HG03280 (cell line): ENCODE data around the gene BOC.
"Not testable (repeated sequence)": the region's sequence is repeated elsewhere in the genome, so short reads cannot be mapped to it uniquely, and the experiment has no call there.

Source experiments
- ATAC-seq: cut with Tn5 transposase; IDR thresholded peaks from one replicate; pipeline ENCODE4 v1.9.1; 2021; ENCODE audit warnings: mild to moderate bottlenecking, moderate library complexity; ENCODE audit not compliant: unreplicated experiment

BOC gene

GRCh38 chr3:113211330-113212149 is at the start of gene BOC:
Gene BOC, plus strand, starts transcription at chr3:113211557. Its CDS starts 38,246 bp downstream, at chr3:113249803.
- no peak for ATAC-seq

DNA sequence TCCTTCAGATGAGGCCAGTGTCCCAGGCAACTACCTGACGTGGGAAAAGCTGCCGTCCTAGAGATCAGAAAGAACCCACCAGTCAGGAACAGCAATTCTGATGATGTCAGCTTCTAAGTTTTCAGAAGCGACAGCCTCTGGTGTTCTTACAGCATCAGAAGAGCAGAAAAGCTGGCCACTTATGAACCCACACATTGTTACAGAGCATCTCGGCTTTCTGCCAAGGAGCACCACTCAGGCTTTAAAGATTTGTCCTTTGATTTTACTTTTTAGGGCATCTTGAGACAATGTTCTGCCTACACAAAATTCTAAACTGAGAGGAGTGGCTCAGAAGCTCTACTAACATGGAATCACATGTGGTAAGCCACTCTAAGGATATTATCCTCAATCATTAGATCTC is 49.7 kb upstream of the BOC start:
- no peak for ATAC-seq

- ATAC-seq = no peak
Observed at GRCh38 chr3:113163152-113163551, 48.2 kb upstream of the BOC start.

DNA sequence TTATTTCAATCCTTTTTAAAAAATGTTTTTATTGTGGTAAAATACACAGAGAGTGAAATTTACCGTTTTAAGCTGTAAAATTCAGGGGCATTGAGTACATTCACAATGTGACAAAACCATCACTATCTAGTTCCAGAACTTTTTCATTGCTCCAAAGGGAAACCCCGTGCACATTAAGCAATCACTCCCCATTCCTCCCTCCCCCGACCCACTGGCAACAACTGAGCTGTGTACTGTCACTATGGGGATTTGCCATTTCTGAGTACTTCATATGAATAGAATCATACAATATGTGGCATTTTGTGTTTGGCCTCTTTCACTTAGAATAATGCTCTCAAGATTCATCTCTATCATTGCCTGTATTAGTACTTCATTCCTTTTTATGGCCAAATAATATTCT is 45.5 kb upstream of the BOC start:
- ATAC-seq = no peak

DNA sequence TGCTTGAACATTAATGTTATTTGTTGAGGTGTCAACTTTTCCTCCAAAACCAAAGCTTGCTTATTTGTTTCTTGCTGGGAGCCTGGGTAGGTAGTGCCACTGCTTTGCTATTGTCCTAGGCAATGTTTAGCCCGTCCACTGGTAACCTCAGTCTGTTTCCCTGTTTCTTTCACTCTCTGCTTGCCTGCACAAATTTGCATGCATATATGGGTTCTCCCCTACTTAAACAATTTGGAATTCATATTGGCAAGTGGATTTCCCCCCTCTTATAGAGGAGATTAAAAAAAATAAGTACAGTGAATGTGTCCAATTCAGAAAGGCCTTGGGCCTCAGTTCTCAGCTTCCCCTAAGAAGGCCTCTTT is 45.0 kb upstream of the BOC start:
- no peak for ATAC-seq

DNA sequence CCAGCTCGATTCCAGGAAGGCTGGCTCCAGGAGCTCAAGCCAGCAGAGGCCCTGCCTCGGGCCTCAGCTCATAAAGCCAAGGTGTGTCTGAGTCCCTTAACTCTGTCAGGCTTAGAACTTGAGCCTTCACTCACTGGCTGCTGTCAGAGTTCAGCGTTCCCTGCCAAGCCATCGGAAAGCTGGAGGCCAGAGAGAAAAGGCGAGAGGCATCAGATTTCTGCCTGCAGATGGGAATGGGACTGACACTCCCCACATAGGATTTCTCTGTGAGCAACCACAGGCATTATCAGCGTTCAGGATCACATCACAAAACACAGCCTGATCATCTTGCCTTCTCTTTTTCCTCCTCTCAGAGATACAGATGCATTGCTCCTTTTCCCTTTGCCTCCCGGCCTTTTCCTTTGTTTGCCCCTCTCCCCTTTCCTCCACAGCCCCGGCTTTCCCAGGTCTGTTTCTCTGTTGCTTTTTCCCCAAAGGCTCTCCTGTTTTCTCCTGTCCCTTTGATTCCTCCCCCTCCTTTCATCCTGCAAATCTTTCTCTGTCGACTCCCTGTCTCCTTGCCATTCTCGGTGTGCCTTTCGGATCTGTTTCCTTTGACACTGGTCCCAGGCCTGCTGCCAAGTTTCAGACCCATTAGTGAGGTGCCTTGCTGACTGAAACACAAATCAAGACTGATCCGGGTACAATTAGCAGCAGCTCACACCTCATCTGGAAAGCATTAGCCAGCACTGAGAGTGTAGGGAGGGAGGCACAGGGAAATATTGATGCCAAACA is 44.5 kb upstream of the BOC start:
- ATAC-seq = no peak

GRCh38 chr3:113167825-113168801 is 43.2 kb upstream of the BOC start:
- ATAC-seq = no peak

GRCh38 chr3:113169891-113170452 is 41.4 kb upstream of the BOC start:
- no peak for ATAC-seq

DNA sequence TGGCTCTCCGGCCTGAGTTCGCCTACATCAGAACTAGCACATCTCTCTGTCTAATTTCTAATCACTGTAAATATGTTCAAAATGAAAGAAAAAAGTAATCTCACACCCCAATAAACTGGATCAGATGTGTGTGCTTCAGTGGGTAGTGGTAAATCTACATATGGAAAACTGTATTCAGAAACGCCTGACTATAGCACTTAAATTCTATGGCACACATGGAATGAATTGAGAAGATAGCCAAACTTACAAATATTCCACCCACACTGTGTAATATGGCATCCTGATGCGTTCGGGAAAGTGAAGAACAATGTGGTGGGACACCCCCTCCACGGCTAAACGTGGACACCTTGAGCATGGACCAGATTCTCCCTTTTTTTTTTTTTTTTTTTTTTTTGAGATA is 40.6 kb upstream of the BOC start:
- no peak for ATAC-seq

GRCh38 chr3:113171675-113172300 is 39.6 kb upstream of the BOC start:
- not testable (repeated sequence) for ATAC-seq

GRCh38 chr3:113173102-113173501 is 38.3 kb upstream of the BOC start:
- ATAC-seq = no peak

GRCh38 chr3:113174304-113174703 is 37.1 kb upstream of the BOC start:
- ATAC-seq = no peak

- no peak for ATAC-seq
Observed at GRCh38 chr3:113174801-113175485, 36.4 kb upstream of the BOC start.

DNA sequence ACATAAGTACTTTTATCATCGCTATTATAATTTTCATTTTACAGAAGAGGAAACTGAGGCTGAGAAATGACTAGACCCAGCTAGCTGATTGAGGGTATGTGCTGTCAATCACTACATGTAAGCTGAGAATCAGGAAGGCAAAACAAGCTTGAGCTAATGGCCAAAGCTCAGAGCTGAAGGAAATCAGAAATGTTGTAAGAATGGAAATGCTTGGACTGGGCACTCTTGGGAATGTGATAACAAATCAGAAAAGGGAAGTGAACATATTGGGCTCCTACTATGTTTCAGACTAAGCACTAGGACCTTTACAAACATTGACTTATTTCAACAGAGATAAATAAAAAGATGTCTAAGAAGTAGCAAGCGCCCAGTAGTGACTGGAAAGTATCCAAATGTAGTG is 33.8 kb upstream of the BOC start:
- ATAC-seq = no peak

- ATAC-seq = no peak
Observed at GRCh38 chr3:113179235-113179824, 32.0 kb upstream of the BOC start.

- ATAC-seq = no peak
Observed at GRCh38 chr3:113183748-113184661, 27.4 kb upstream of the BOC start.

DNA sequence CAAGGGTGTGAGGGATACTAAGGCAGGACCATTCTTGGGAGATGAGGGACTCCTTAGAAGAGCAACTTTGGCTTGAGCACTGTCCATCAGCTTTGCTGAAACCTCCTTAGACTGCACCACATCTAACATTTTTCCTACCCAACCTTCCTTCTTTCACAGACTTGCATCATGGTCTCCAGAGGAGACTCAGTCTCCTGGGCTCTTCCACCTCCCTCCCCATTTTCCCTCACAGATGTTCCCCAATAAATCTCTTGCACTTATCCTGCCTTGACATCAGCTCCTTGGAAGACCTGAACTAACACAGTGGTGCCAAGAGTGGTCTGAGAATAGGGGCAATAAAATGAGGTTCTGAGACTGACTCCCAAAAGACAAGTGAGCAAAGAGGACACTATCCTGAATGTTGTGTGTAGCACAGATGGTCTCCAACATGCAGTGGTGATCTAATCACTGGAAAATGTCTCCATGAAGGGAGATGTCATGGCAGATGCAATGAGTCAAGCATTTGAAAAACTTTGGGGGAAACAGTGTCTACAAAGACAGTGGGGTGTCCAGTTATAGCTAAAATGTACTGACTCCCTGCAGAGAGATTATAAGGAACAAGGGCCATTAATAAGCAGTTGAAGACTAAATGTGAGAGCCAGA is 26.0 kb upstream of the BOC start:
- no peak for ATAC-seq

- no peak for ATAC-seq
Observed at GRCh38 chr3:113186566-113186965, 24.8 kb upstream of the BOC start.
